D721Med (cell line): Measurements from ENCODE around the gene ASIC3.

Experiments used
- DNase-seq: peaks from one replicate; pipeline ENCODE4 v3.0.0; 2011; ENCODE audit warnings: low spot score; ENCODE audit not compliant: insufficient read length
- FAIRE-seq: peaks from 2 replicates; lab custom pipeline; 2011; peaks lifted over from hg19 to GRCh38; lab: Jason Lieb, UNC
- CTCF ChIP-seq: IDR thresholded peaks from 2 replicates; pipeline ENCODE4 v1.5.1; 2012; ENCODE audit warnings: mild to moderate bottlenecking, control low read depth; ENCODE audit not compliant: insufficient read depth; ENCODE audit errors: missing control alignments

The ASIC3 gene

GRCh38 chr7:151056283-151056665, 7.9 kb downstream of the ASIC3 start:
- no peak for DNase-seq
- TF ChIP-seq CTCF: no peak
- no peak for FAIRE-seq

- no peak for TF ChIP-seq CTCF
- FAIRE-seq: no peak
- no peak for DNase-seq
Measured at GRCh38 chr7:151056666-151057505, 8.6 kb downstream of the ASIC3 start.

- TF ChIP-seq CTCF: no peak
- FAIRE-seq (no peak), DNase-seq (peak; percentile 63)
Measured at GRCh38 chr7:151057506-151057988, 9.2 kb downstream of the ASIC3 start, which contains the start of gene CDK5. Gene CDK5 (minus strand): TSS chr7:151057897. CDS start chr7:151057848, 49 bp downstream.

- FAIRE-seq (no peak), DNase-seq (peak; percentile 99)
- TF ChIP-seq CTCF: no peak
Measured at GRCh38 chr7:151057989-151058780, 9.9 kb downstream of the ASIC3 start.

DNA sequence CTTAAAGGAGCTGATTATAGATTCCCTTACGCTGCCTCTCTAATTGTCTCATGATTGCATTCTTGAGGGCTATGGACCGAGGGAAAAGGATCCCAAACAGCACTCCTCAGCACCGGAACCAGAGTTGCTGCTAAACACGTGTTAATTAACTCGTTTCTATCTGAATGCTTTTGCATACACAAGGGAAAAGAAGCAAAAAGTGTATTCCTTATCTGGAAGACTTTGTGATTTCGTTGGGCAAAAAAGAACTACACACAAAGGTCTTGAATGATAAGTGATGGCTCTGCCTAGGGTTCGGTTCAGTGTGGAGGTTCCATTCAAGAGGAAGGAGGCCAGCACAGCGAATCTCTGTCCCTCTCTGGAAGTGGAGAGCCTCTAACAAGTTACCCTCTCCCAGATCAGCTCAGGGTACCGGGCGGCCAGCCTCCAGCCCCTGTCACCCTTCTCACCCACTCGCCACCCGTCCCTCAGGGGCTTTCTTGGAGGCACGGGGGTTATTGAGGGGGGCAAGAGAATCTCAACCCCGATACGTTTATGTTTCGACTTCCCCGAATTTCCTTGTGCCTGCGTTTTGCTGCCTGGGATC, 10.5 kb downstream of the ASIC3 start:
- DNase-seq: no peak
- TF ChIP-seq CTCF: no peak
- no peak for FAIRE-seq

DNA sequence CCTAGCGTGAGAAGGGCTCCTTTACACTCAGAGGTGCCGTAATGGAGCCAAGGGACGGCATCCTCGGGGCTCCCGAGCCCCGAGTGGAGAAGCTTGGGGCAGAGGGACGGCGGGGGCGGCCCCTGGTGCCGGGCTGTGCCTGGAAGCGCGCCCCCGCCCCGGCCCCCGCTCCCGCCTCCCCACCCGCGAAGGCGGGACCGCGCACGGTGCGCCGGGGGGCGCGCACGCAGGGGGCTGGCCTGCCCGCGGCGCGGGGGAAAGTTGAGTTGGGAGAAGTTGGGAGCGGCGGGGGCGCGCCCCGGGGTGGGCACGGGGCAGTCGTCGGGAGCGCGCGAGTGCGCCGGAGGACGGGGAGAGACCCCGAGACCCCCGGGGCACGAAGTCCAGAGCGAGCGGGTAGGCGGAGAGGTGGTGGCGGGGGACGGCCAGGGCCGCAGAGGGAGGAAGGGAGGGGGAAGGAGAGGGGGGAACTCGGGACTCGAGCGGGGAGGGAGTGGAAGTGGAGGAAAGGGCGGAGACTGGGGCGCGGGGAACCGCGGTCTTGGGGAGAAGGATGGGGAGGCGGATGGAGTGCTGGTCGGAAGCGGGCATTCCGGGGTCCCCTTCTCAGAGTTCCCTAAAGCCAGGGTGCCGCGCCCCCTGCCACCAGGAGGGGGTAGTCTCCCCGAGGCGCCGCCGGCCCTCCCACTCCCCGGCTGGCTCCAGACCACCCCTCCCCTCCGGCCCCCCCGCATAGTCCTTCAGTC, 11.2 kb downstream of the ASIC3 start, which contains the start of gene SLC4A2:
SLC4A2 (plus strand) TSS at position 223 of the 746 bp plus-strand sequence. CDS start 2,399 bp downstream, outside the sequence.
- FAIRE-seq (no peak), DNase-seq (peak; percentile 90)
- TF ChIP-seq CTCF: no peak
